ENCODE measurements around the gene APOL2. TPM values are rescaled to one million over a fixed set of nuclear protein-coding genes. Genes with fewer than 3 reads are reported as not detected.
"Not testable (repeated sequence)": the region's sequence is repeated elsewhere in the genome, so short reads cannot be mapped to it uniquely, and the experiment has no call there.

APOL2 gene
- total RNA-seq, 1 experiment from 2014 or later: 11.3 TPM

DNA sequence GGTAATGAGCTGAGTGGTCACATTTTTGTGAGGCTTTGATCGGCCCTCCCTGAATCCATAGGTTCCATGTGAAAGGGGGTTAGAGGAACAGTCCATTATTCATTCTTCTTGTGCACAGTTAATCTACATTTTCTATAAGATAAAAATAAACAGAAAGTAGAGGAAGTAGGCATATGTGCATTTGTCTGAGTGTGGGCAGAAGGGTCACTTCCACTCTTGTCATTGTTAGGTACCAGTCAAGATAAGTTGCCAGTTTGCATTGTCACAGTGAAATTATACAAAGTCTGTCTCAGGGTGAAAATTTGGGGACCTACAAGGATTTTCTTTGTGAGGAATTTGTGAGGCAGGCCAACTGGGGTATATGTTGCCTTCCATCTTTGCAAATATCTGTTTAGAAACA lies 33.1 kb downstream of the APOL2 start:
- Histone ChIP-seq H2AFZ (ENCODE audit: low read length) (no peak overlapping the region), H3K4me1 (ENCODE audit: low read length) (peaks cover 17% of the 10 kb centered on the region), H3K9me2 (replicated peaks; ENCODE audit: insufficient read depth, low read length) (no peaks in the 10 kb centered on the region), H3K9me3 (ENCODE audit: low read length) (no peaks in the 10 kb centered on the region), H3K27me3 (ENCODE audit: low read length) (no peaks in the 10 kb centered on the region), H3K9ac (ENCODE audit: low read length) (no peak overlapping the region), H3K27ac (ENCODE audit: low read length) (no peak overlapping the region), H3K79me2 (ENCODE audit: low read length) (no peaks in the 10 kb centered on the region), H4K20me1 (ENCODE audit: insufficient read depth, low read depth, low read length) (no peaks in the 10 kb centered on the region), H3K4me3 (ENCODE audit: low read length) (no peak overlapping the region), H3K4me2 (ENCODE audit: low read depth, low read length, poor library complexity, severe bottlenecking) (no peak overlapping the region), H3K36me3 (ENCODE audit: insufficient read depth, low read length) (no peaks in the 10 kb centered on the region)
- no peak for DNase-seq

DNA sequence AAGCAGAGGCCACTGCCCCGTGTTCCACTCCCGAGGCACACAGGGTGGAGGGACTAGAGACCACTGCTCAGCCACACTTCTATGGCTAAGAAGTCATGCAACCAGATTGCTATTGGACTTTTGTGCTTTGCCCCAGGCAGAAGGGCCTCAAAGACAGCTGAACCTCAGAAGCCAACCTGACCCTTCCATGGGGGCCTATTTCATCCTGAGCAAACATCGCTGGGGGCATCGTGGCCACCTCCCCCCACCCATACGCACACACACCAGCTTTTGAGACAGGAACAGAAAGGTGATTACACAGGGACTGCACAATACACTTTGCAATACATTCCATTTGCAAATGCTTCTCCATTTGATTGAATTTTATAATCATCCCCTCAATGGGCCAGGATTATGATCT lies 33.8 kb downstream of the APOL2 start:
- H4K20me1 ChIP-seq (ENCODE audit: insufficient read depth, low read depth, low read length); H3K27ac ChIP-seq (ENCODE audit: low read length); H3K4me2 ChIP-seq (ENCODE audit: low read depth, low read length, poor library complexity, severe bottlenecking); H2AFZ ChIP-seq (ENCODE audit: low read length); H3K9me3 ChIP-seq (ENCODE audit: low read length); H3K4me3 ChIP-seq (ENCODE audit: low read length); H3K9ac ChIP-seq (ENCODE audit: low read length); H3K9me2 ChIP-seq (replicated peaks; ENCODE audit: insufficient read depth, low read length); H3K27me3 ChIP-seq (ENCODE audit: low read length); H3K36me3 ChIP-seq (ENCODE audit: insufficient read depth, low read length); DNase-seq; H3K79me2 ChIP-seq (ENCODE audit: low read length): not testable (repeated sequence)
- peaks cover 17% of the 10 kb centered on the region for H3K4me1 ChIP-seq (ENCODE audit: low read length)

DNA sequence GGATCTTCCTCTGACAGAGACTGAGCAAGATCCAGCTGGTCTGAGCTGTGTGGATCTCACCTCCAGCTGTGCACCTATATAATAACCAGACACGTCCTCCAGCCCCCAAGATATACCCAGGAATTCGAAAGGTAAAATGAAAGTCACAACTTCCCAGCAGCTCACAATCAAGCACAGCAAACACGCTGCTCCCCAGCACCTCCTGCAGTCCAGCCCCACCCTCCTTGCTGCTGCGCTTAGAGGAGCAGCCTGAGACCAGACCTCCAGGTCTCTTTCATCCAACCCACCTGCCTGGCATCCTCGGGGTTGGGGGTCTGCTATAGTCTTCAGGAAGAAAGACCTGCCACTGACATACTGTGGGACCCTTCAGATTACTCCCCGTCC lies 34.7 kb downstream of the APOL2 start:
- Histone ChIP-seq H3K79me2 (ENCODE audit: low read length) (no peaks in the 10 kb centered on the region), H3K4me2 (ENCODE audit: low read depth, low read length, poor library complexity, severe bottlenecking) (no peak overlapping the region), H3K27ac (ENCODE audit: low read length) (no peak overlapping the region), H4K20me1 (ENCODE audit: insufficient read depth, low read depth, low read length) (no peaks in the 10 kb centered on the region), H3K4me1 (ENCODE audit: low read length) (peaks cover 17% of the 10 kb centered on the region), H3K9ac (ENCODE audit: low read length) (no peak overlapping the region), H3K9me2 (replicated peaks; ENCODE audit: insufficient read depth, low read length) (no peaks in the 10 kb centered on the region), H3K4me3 (ENCODE audit: low read length) (no peak overlapping the region), H3K36me3 (ENCODE audit: insufficient read depth, low read length) (no peaks in the 10 kb centered on the region), H3K27me3 (ENCODE audit: low read length) (no peaks in the 10 kb centered on the region), H3K9me3 (ENCODE audit: low read length) (no peaks in the 10 kb centered on the region), H2AFZ (ENCODE audit: low read length) (no peak overlapping the region)
- DNase-seq: no peak

DNA sequence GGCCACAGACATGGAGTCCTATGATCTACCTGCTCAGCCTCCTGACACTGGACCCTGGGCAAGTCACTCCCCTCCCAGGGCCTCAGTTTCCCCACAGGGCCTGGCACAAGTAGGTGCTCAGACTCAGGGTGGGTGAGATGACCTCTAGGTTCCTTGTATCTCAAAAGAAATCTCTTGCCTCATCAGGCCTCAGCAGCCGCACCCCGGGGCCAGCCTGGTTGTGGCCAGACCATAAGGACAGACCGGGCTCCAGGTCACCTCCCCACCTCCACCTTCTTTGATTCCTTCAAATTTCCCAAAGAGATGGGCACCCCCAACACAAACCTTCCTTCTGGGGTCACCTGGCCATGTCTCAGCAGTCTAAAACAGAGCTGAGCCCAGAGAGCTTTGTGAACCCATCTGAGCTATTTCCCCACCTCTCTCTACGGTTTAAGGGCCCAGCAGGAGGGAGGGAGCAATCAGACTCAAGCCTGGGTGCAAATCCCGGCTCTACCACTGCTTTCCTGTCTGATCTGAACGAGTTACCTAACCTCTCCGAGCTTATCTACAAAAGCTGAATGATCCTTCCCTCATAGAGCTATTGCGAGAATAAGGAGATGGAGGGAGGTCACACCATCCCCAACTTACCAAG lies 35.2 kb downstream of the APOL2 start:
- Histone ChIP-seq H3K79me2 (ENCODE audit: low read length) (no peaks in the 10 kb centered on the region), H4K20me1 (ENCODE audit: insufficient read depth, low read depth, low read length) (no peaks in the 10 kb centered on the region), H3K27me3 (ENCODE audit: low read length) (no peaks in the 10 kb centered on the region), H3K4me1 (ENCODE audit: low read length) (peaks cover 17% of the 10 kb centered on the region), H3K9ac (ENCODE audit: low read length) (no peak overlapping the region), H3K36me3 (ENCODE audit: insufficient read depth, low read length) (no peaks in the 10 kb centered on the region), H3K4me2 (ENCODE audit: low read depth, low read length, poor library complexity, severe bottlenecking) (no peak overlapping the region), H3K9me3 (ENCODE audit: low read length) (no peaks in the 10 kb centered on the region), H3K4me3 (ENCODE audit: low read length) (no peak overlapping the region), H3K9me2 (replicated peaks; ENCODE audit: insufficient read depth, low read length) (no peaks in the 10 kb centered on the region), H2AFZ (ENCODE audit: low read length) (no peak overlapping the region), H3K27ac (ENCODE audit: low read length) (no peak overlapping the region)
- DNase-seq: no peak

DNA sequence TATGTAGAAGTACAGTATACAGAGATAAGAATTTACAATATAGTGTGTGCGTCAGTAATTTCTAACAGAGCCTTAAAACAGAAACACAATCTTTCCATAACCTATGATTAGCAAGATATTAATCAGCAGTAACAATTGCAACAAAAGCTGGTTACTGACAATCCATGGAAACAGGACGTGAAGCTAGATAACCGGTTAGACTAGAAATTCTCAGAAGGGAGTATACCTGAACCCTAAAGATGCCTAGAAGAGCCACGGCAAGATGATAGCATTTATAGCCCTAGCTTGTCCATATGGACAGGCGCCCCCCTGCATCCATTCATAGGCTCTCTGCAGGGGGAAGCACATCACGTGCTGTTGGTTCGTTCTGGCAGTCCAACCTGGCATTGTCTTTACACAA lies 35.9 kb downstream of the APOL2 start:
- DNase-seq; H3K27me3 ChIP-seq (ENCODE audit: low read length); H3K36me3 ChIP-seq (ENCODE audit: insufficient read depth, low read length); H3K4me3 ChIP-seq (ENCODE audit: low read length); H3K79me2 ChIP-seq (ENCODE audit: low read length); H3K27ac ChIP-seq (ENCODE audit: low read length); H3K4me2 ChIP-seq (ENCODE audit: low read depth, low read length, poor library complexity, severe bottlenecking); H3K9me2 ChIP-seq (replicated peaks; ENCODE audit: insufficient read depth, low read length); H2AFZ ChIP-seq (ENCODE audit: low read length); H4K20me1 ChIP-seq (ENCODE audit: insufficient read depth, low read depth, low read length); H3K9me3 ChIP-seq (ENCODE audit: low read length); H3K9ac ChIP-seq (ENCODE audit: low read length): not testable (repeated sequence)
- peaks cover 18% of the 10 kb centered on the region for H3K4me1 ChIP-seq (ENCODE audit: low read length)

DNA sequence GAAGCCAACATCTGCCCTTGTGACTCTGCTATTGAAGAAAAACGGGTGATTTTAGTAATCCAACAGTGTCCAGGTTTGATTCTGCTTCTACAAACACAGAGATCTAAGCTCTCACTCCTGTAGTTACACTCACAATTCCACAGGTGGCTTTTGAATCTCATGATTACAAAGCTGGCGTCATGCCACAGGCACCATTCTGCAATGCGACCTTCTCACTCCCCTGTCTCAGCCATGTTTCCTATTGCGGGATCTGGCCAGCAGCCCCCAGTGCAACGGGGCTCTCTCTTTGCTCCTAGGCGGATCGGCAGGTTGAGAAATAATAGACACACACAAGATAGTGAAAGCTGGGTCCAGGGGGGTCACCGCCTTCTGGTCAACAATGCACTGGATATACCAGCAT lies 36.4 kb downstream of the APOL2 start:
- H3K4me3 ChIP-seq (ENCODE audit: low read length); H2AFZ ChIP-seq (ENCODE audit: low read length); H3K79me2 ChIP-seq (ENCODE audit: low read length); DNase-seq; H3K36me3 ChIP-seq (ENCODE audit: insufficient read depth, low read length); H3K9me3 ChIP-seq (ENCODE audit: low read length); H3K4me2 ChIP-seq (ENCODE audit: low read depth, low read length, poor library complexity, severe bottlenecking); H3K27me3 ChIP-seq (ENCODE audit: low read length); H4K20me1 ChIP-seq (ENCODE audit: insufficient read depth, low read depth, low read length); H3K9me2 ChIP-seq (replicated peaks; ENCODE audit: insufficient read depth, low read length); H3K9ac ChIP-seq (ENCODE audit: low read length); H3K27ac ChIP-seq (ENCODE audit: low read length): not testable (repeated sequence)
- peaks cover 23% of the 10 kb centered on the region for H3K4me1 ChIP-seq (ENCODE audit: low read length)

DNA sequence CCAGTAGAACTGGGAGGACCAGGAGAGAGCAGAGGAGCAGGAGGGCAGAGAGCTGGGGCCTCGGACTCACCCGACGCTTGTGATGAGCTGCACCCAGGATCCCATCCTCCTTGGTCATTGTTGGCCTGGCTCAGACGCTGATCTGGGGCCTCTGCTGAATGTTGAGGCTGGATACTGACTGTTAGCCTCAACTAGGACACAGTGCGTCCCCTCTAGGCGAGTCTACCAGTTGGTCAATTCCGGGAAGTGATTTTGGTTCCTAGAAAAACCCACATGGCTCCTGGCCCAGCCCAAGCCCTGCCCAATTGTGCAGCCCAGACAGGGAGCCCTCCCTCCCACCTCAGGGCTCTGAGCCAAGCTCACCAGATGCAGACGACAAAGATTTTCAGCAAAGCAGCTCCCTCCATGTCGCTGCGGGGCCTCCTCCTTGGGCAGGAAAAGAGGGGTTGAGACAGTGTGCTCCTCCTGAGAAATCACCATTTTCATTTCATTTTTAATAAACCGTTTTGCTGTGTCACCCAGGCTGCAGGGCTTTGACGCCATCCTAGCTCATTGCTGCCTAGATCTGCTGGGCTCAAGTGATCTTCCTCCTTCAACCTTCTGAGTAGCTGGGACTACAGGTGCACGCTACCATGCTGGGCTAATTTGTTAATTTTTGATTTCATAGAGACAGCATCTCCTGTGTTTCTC lies 37.6 kb downstream of the APOL2 start, which contains the start of gene APOL4:
APOL4 (minus strand) TSS at position 180 of the 690 bp plus-strand sequence; CDS start at position 105, 75 bp downstream.
- Histone ChIP-seq H3K4me1 (ENCODE audit: low read length) (peaks cover 29% of the 10 kb centered on the region), H3K36me3 (ENCODE audit: insufficient read depth, low read length) (no peaks in the 10 kb centered on the region), H3K9ac (ENCODE audit: low read length) (no peak within 1 kb of the TSS), H3K79me2 (ENCODE audit: low read length) (no peaks in the 10 kb centered on the region), H3K4me2 (ENCODE audit: low read depth, low read length, poor library complexity, severe bottlenecking) (no peak within 1 kb of the TSS), H3K27me3 (ENCODE audit: low read length) (no peaks in the 10 kb centered on the region), H3K9me2 (replicated peaks; ENCODE audit: insufficient read depth, low read length) (no peaks in the 10 kb centered on the region), H4K20me1 (ENCODE audit: insufficient read depth, low read depth, low read length) (no peaks in the 10 kb centered on the region), H3K9me3 (ENCODE audit: low read length) (no peaks in the 10 kb centered on the region), H3K27ac (ENCODE audit: low read length) (no peak within 1 kb of the TSS), H3K4me3 (ENCODE audit: low read length) (no peak within 1 kb of the TSS), H2AFZ (ENCODE audit: low read length) (no peak within 1 kb of the TSS)
- DNase-seq: no peak

DNA sequence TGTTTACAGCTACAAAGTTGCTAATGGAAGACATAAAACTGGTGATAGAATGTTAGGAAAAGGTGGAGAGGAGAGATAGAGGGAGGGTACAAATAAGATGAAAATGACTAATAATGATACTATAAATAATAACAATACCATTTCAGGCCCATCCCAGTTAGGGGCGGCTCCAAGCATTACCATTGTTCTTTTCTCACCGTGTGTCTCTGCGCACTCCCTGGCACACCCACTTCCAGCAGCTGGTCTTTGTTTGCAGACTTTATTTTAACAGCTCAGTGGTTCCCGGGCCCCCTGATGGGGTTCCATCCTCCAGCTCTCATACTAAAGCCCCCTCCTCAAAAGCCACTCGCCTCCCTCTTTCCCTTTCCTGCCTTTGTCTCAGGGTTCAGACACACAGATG lies 38.3 kb downstream of the APOL2 start:
- not testable (repeated sequence) for H2AFZ ChIP-seq (ENCODE audit: low read length); H3K36me3 ChIP-seq (ENCODE audit: insufficient read depth, low read length); H3K9me3 ChIP-seq (ENCODE audit: low read length); H3K9ac ChIP-seq (ENCODE audit: low read length); H3K4me2 ChIP-seq (ENCODE audit: low read depth, low read length, poor library complexity, severe bottlenecking); H3K27ac ChIP-seq (ENCODE audit: low read length); H4K20me1 ChIP-seq (ENCODE audit: insufficient read depth, low read depth, low read length); H3K4me3 ChIP-seq (ENCODE audit: low read length); DNase-seq; H3K79me2 ChIP-seq (ENCODE audit: low read length); H3K9me2 ChIP-seq (replicated peaks; ENCODE audit: insufficient read depth, low read length); H3K27me3 ChIP-seq (ENCODE audit: low read length)
- peaks cover 22% of the 10 kb centered on the region for H3K4me1 ChIP-seq (ENCODE audit: low read length)

All from Karpas-422 (cell line).